Hepatocyte (in vitro differentiated cells): ENCODE results near the gene ATP8B2. TPM values are rescaled to one million over a fixed set of nuclear protein-coding genes. Genes with fewer than 3 reads are reported as not detected.
A peak's percentile ranks its signal among the peaks of the same experiment; 100 is the strongest.
"Not testable (repeated sequence)": the region's sequence is repeated elsewhere in the genome, so short reads cannot be mapped to it uniquely, and the experiment has no call there.

Source experiments
- DNase-seq: peaks from one replicate; pipeline ENCODE4 v3.0.0-alpha.2; 2016; ENCODE audit warnings: low spot score
- H2AFZ ChIP-seq: fragments of 200-600 bp; sonication (generic); 2 replicates; pipeline ENCODE4 v1.6.0; 2016; ENCODE audit warnings: antibody characterized with exemption, mild to moderate bottlenecking
- H3K27ac ChIP-seq: fragments of 200-600 bp; sonication (generic); 2 replicates; pipeline ENCODE4 v1.5.1; 2016; ENCODE audit warnings: mild to moderate bottlenecking
- H3K27me3 ChIP-seq: fragments of 200-600 bp; sonication (generic); 2 replicates; pipeline ENCODE4 v1.6.1; 2016
- H3K36me3 ChIP-seq: fragments of 200-600 bp; sonication (generic); replicated peaks from 2 replicates; pipeline ENCODE4 v1.5.1; 2016; ENCODE audit warnings: low read depth; ENCODE audit not compliant: insufficient read depth
- H3K4me1 ChIP-seq: fragments of 200-600 bp; sonication (generic); 2 replicates; pipeline ENCODE4 v1.5.1; 2016; ENCODE audit warnings: mild to moderate bottlenecking, moderate library complexity; ENCODE audit not compliant: insufficient read depth
- H3K4me2 ChIP-seq: fragments of 200-600 bp; sonication (generic); 2 replicates; pipeline ENCODE4 v1.6.0; 2016
- H3K4me3 ChIP-seq: fragments of 200-600 bp; sonication (generic); 2 replicates; pipeline ENCODE4 v1.5.1; 2016; ENCODE audit warnings: mild to moderate bottlenecking
- H3K79me2 ChIP-seq: fragments of 200-600 bp; sonication (generic); 2 replicates; pipeline ENCODE4 v1.6.0; 2017; ENCODE audit warnings: mild to moderate bottlenecking
- H3K9me2 ChIP-seq: fragments of 200-600 bp; sonication (generic); replicated peaks from 2 replicates; pipeline ENCODE4 v1.6.0; 2017; ENCODE audit warnings: mild to moderate bottlenecking; ENCODE audit not compliant: insufficient read depth
- H3K9me3 ChIP-seq: fragments of 200-600 bp; sonication (generic); 2 replicates; pipeline ENCODE4 v1.5.1; 2016; ENCODE audit warnings: low read depth, mild to moderate bottlenecking
- H4K20me1 ChIP-seq: fragments of 200-600 bp; sonication (generic); 2 replicates; pipeline ENCODE4 v1.6.0; 2016; ENCODE audit warnings: mild to moderate bottlenecking; ENCODE audit not compliant: insufficient read depth, poor library complexity, severe bottlenecking
- EZH2 ChIP-seq: fragments of 200-600 bp; sonication (generic); IDR thresholded peaks from 2 replicates; pipeline ENCODE4 v1.6.1; 2016; ENCODE audit warnings: antibody characterized with exemption, mild to moderate bottlenecking, borderline replicate concordance
- EZH2phosphoT487 ChIP-seq: fragments of 200-600 bp; sonication (generic); IDR thresholded peaks from one replicate; pipeline ENCODE4 v1.6.1; 2018; ENCODE audit warnings: antibody characterized with exemption, mild to moderate bottlenecking, low read depth, moderate library complexity; ENCODE audit not compliant: unreplicated experiment, severe bottlenecking
- WGBS: methylation state at CpG from one replicate; pipeline ENCODE4 v1.1.6; 2016; ENCODE audit warnings: low lambda C conversion rate; ENCODE audit errors: missing lambda C conversion rate; 5-methylcytosine and 5-hydroxymethylcytosine counted together
- polyA plus RNA-seq: library from polyadenylated mRNA; unstranded; fragments of >200 nt; fragmentation: Nextera tagmentation; extraction: Ambion mirVana; gene quantifications from 2 replicates; pipeline ENCODE4 v1.2.1, GENCODE V29; 2016
- total RNA-seq: library from RNA; depleted of rRNA; stranded (reverse); fragments of >200 nt; gene quantifications from 2 replicates; pipeline ENCODE4 v1.2.3, GENCODE V29; 2014
- TF ChIP-seq, protein P1 (sequence below): fragments of 200-600 bp; sonication (generic); IDR thresholded peaks from 2 replicates; pipeline ENCODE4 v1.5.1; 2016; ENCODE audit warnings: antibody characterized with exemption, mild to moderate bottlenecking; ENCODE audit not compliant: poor library complexity

The ATP8B2 gene
- total and polyA plus RNA-seq, 2 experiments from 2014 or later, result 8.7 to 42.0 TPM

DNA sequence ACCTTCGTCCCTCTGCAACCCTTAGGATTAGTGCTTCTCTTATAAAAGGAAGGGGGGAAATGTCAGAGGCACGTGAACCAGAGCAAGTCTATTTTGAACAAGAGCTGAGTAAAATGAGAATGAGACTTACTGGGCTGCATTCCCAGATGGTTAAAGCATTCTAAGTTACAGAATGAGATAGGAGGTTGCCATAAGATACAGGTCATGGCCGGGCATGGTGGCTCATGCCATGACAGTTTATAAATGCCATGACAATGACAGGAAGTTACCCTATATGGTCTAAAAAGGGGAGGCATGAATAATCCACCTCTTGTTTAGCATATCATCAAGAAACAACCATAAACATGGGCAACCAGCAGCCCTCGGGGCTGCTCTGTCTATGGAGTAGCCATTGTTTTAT, 6.9 kb upstream of the ATP8B2 start:
- Histone ChIP-seq H3K9me3 (no peaks in the 10 kb centered on the region), H3K27ac (no peak overlapping the region), H3K79me2 (no peaks in the 10 kb centered on the region), H3K36me3 (no peaks in the 10 kb centered on the region), H3K9me2 (peaks cover 3% of the 10 kb centered on the region), H3K4me3 (no peak overlapping the region), H3K4me1 (peaks cover 3% of the 10 kb centered on the region), H3K27me3 (no peaks in the 10 kb centered on the region), H3K4me2 (no peak overlapping the region), H2AFZ (no peak overlapping the region), H4K20me1 (no peaks in the 10 kb centered on the region)
- DNase-seq, result no peak
- no peak for TF ChIP-seq EZH2
- TF ChIP-seq, protein P1, sequence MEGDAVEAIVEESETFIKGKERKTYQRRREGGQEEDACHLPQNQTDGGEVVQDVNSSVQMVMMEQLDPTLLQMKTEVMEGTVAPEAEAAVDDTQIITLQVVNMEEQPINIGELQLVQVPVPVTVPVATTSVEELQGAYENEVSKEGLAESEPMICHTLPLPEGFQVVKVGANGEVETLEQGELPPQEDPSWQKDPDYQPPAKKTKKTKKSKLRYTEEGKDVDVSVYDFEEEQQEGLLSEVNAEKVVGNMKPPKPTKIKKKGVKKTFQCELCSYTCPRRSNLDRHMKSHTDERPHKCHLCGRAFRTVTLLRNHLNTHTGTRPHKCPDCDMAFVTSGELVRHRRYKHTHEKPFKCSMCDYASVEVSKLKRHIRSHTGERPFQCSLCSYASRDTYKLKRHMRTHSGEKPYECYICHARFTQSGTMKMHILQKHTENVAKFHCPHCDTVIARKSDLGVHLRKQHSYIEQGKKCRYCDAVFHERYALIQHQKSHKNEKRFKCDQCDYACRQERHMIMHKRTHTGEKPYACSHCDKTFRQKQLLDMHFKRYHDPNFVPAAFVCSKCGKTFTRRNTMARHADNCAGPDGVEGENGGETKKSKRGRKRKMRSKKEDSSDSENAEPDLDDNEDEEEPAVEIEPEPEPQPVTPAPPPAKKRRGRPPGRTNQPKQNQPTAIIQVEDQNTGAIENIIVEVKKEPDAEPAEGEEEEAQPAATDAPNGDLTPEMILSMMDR, result no peak
- TF ChIP-seq EZH2phosphoT487, result no peak
- WGBS, result 94% methylated on average over 4 of the region's 4 CpGs

DNA sequence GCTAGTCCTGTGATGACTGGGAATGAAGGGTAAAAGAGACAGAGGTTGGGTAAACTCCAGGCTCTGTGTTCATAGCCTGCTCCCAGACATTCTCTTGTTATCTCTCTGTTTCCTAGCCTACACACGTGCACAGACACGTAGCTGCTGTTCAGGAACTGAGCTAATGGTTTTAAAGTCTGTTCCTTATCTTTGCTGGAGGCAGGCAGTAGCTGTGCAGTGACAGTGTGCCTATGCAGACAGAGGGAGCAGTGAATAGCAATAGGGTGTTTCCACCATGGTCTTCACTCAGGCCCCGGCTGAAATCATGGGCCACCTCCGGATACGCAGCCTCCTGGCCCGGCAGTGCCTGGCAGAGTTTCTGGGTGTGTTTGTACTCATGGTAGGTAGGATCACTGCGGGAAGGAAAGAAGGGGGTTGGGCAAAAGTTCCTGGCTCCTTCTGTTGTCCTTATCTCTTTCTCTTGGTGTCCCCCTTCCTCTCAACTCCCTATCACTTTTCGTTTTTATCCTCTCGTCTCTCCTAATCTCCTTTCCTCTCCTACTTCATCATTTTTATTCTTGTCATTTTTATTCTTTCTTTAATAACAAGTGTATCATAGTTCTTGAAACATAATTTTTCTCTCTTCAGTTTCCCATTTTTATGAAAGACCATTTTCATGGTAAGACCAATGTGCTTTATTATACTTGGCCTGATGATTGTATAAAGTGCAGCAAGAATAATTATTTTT, 4.3 kb upstream of the ATP8B2 start, which contains the start of gene AQP10:
AQP10 (plus strand) TSS at position 212 of the 727 bp plus-strand sequence; CDS start at position 275, 63 bp downstream.
- WGBS, result 5% methylated on average over 9 of the region's 9 CpGs
- peak; percentile 84 for DNase-seq
- no peak within 1 kb of the TSS for H3K4me3 ChIP-seq

DNA sequence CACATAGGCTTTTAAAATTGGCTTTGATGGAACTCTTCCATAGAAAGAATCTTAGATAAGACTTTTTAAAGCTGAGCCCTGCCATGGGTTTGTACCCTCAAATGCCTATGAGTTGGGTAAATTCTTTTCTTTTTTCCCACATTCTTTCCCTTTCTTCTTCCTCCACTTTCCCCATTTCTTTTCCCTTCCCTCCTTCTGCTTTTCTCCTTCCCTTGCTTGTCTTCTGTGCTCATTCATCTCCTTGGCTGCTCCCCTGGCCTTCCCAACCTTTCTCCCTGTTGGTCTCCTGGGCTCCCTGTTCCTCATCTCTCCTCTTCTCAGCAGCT, 3.8 kb upstream of the ATP8B2 start:
- H3K4me1 ChIP-seq, DNase-seq, H3K4me2 ChIP-seq, H3K9me2 ChIP-seq, H3K4me3 ChIP-seq, H3K79me2 ChIP-seq, H3K36me3 ChIP-seq, H2AFZ ChIP-seq, H4K20me1 ChIP-seq, H3K9me3 ChIP-seq, H3K27me3 ChIP-seq: not testable (repeated sequence)
- peak overlapping the region; percentile 77 for H3K27ac ChIP-seq

More for the DNA sequence above, 4.3 kb upstream of the ATP8B2 start, which contains the start of gene AQP10:
- TF ChIP-seq, protein P1, result no peak
- TF ChIP-seq EZH2, result no peak
- TF ChIP-seq EZH2phosphoT487, result no peak
- Histone ChIP-seq H3K9me2 (no peaks in the 10 kb centered on the region), H3K79me2 (no peaks in the 10 kb centered on the region), H4K20me1 (no peaks in the 10 kb centered on the region), H3K4me1 (peaks cover 3% of the 10 kb centered on the region), H3K4me2 (peak within 1 kb of the TSS; percentile 34), H2AFZ (no peak within 1 kb of the TSS), H3K36me3 (no peaks in the 10 kb centered on the region), H3K9me3 (no peaks in the 10 kb centered on the region), H3K27ac (peak within 1 kb of the TSS; percentile 83), H3K27me3 (no peaks in the 10 kb centered on the region)

DNA sequence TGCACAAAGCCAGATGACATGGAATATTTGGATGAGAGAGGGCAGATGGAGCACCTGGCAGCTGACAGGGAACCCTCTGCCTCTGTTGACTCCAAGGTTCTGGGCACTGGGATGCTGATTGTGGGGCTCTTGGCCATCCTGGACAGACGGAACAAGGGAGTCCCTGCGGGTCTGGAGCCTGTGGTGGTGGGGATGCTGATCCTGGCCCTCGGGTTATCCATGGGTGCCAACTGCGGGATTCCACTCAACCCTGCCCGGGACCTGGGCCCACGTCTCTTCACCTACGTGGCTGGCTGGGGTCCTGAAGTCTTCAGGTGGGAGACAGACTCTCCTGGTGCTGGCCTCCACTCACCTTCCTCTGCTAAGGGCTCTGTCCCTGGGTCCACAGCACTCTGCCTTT, 1.8 kb upstream of the ATP8B2 start:
- Histone ChIP-seq H3K9me2 (no peaks in the 10 kb centered on the region), H3K27me3 (no peaks in the 10 kb centered on the region), H3K4me2 (no peak overlapping the region), H3K9me3 (no peaks in the 10 kb centered on the region), H3K79me2 (peaks cover 9% of the 10 kb centered on the region), H3K27ac (no peak overlapping the region), H3K4me3 (no peak overlapping the region), H2AFZ (no peak overlapping the region), H3K36me3 (no peaks in the 10 kb centered on the region), H4K20me1 (no peaks in the 10 kb centered on the region), H3K4me1 (peaks cover 21% of the 10 kb centered on the region)
- TF ChIP-seq, protein P1, result no peak
- no peak for TF ChIP-seq EZH2phosphoT487
- TF ChIP-seq EZH2, result no peak
- no peak for DNase-seq
- 91% methylated on average over 7 of the region's 7 CpGs for WGBS
